H1 (cell line): ENCODE data around the gene RMDN2. TPM values are rescaled to one million over a fixed set of nuclear protein-coding genes. Genes with fewer than 3 reads are reported as not detected.
A peak's percentile ranks its signal among the peaks of the same experiment; 100 is the strongest.

Experiments used
- BRCA1 ChIP-seq: IDR thresholded peaks from 2 replicates; pipeline ENCODE4 v1.6.1; 2012; ENCODE audit warnings: low read depth, low read length, improper control_type of control experiment
- KDM4A ChIP-seq: IDR thresholded peaks from one replicate; pipeline ENCODE4 v1.7.1; 2012; ENCODE audit warnings: low read depth, mild to moderate bottlenecking, moderate library complexity, low read length, inconsistent platforms; ENCODE audit not compliant: severe bottlenecking
- MAFK ChIP-seq: IDR thresholded peaks from 2 replicates; pipeline ENCODE4 v1.6.1; 2012; ENCODE audit warnings: low read depth, mild to moderate bottlenecking, improper control_type of control experiment, low read length
- PHF8 ChIP-seq: fragments of 200-600 bp; sonication (generic); conservative IDR thresholded peaks from 2 replicates; pipeline ENCODE4 v1.7.1; 2012; ENCODE audit warnings: low read depth, mild to moderate bottlenecking, inconsistent platforms, low read length, moderate library complexity
- POLR2A ChIP-seq, 2 experiments: IDR thresholded peaks; 1 replicate in 1 of 2; 2 replicates in 1 of 2; pipeline ENCODE4 v1.6.1; 2011; ENCODE audit warnings: low read depth in 2 of 2, low read length in 2 of 2, mild to moderate bottlenecking in 2 of 2; ENCODE audit errors: control extremely low read depth in 1 of 2
- RAD21 ChIP-seq, 2 experiments: IDR thresholded peaks in 1 of 2; conservative IDR thresholded peaks in 1 of 2; 2 replicates each; pipeline ENCODE4 v1.6.1; 2011; ENCODE audit warnings: low read depth in 2 of 2, low read length in 2 of 2, improper control_type of control experiment in 1 of 2, inconsistent platforms in 1 of 2, mild to moderate bottlenecking in 1 of 2, moderate library complexity in 1 of 2
- RNF2 ChIP-seq: fragments of 200-900, 300-1000 bp; sonication (generic); IDR thresholded peaks from 2 replicates; pipeline ENCODE4 v1.7.1; 2016; ENCODE audit warnings: borderline replicate concordance, low read depth, mild to moderate bottlenecking, antibody characterized with exemption, low read length; ENCODE audit not compliant: poor library complexity, severe bottlenecking; ENCODE audit errors: missing control alignments
- SIN3A ChIP-seq, 2 experiments: IDR thresholded peaks in 1 of 2; conservative IDR thresholded peaks in 1 of 2; 2 replicates each; pipeline ENCODE4 v1.6.1; 2011 to 2012; ENCODE audit warnings: low read length in 2 of 2, improper control_type of control experiment in 1 of 2, low read depth in 1 of 2, mild to moderate bottlenecking in 1 of 2
- SIRT6 ChIP-seq: IDR thresholded peaks from one replicate; pipeline ENCODE4 v1.7.1; 2012; ENCODE audit warnings: low read length, inconsistent platforms
- SP4 ChIP-seq: IDR thresholded peaks from 2 replicates; pipeline ENCODE4 v1.6.1; 2012; ENCODE audit warnings: low read length, inconsistent platforms
- TCF12 ChIP-seq: IDR thresholded peaks from 2 replicates; pipeline ENCODE4 v1.6.1; 2011; ENCODE audit warnings: low read depth, mild to moderate bottlenecking, low read length
- polyA plus RNA-seq, 7 experiments: library from polyadenylated mRNA; depleted of rRNA in 3 of 7; stranded (reverse) in 5 of 7; unstranded in 2 of 7; fragments of >200 nt in 5 of 7; fragments of 200-250 nt in 2 of 7; gene quantifications; 1 replicate in 5 of 7; 2 replicates in 1 of 7; 4 replicates in 1 of 7; pipeline versions ENCODE4 v1.2.1 to v1.2.3, GENCODE V29; 2011 to 2013; ENCODE audit warnings: missing spikeins in 2 of 7, mixed read lengths in 2 of 7
- total RNA-seq: library from RNA; stranded (reverse); fragmentation: NEBNext Ultra II Directional; extraction: Animal tissue kit (Norgen Biotek cat#: 25700); gene quantifications from 2 replicates; pipeline ENCODE4 v1.2.1, GENCODE V29; 2021

The RMDN2 gene
- total and polyA plus RNA-seq, 2 of the 8 experiments (the other 6 are each of a cell fraction or from before 2014, with no cell fraction given), result 0.53 to 3.0 TPM

DNA sequence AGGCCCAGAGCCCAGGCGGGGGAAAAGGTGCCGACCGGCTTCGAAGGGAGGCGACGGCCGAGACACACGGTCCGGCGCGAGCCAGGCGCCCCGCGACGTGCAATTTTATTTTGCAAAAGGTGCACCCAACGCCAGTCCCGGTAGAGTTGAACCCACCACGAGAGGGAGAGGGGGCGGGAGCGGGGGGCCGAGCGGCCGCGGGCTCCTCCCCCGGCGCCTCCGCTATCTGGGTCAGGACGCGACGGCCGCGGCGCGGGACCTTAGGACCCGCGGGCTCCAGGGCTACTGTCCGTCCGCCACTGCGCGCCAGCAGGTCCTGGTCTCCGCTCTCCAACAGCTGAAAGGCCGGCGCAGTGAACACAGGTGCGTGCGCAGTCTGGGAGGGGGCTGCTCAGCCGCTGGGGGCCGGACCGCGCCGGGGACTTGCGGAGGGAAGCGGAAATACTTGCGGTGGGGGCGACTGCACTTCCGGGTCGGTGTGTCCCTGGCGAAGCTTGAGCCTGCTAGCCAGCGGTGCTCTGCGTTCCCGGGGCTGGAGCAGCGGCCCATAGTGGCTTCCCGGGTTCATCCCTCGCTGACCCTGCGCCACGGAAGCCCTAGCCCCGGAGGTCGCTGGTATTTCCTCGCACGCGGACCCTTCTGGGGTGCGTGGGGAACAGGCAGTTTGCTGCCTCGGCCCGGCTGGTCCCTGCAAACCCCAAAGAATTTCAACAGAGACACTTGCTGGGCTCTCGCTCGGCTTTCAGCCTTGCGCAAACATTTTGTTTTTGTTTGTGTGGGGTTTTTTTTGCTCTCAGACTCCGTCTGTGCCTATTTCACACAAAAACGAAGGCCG is at the start of gene RMDN2 (continued):
- TF ChIP-seq PHF8 (peak; percentile 84), RNF2 (no peak), TCF12 (peak; percentile 45; the same call in 1 of the 2 replicates), MAFK (no peak), SP4 (no peak), RAD21 (IDR thresholded peaks at IDR 0.05 in 1 of 2, conservative IDR thresholded peaks at IDR 0.05 in 1 of 2; ENCODE audit: low read depth in 2 of 2, low read length in 2 of 2) (peak in 1 of 2 experiments; percentile 17; a peak in 1 of 4 replicates), KDM4A (peak; percentile 66), SIRT6 (no peak), POLR2A (IDR thresholded peaks at IDR 0.05; ENCODE audit: control extremely low read depth in 1 of 2, low read depth in 2 of 2, low read length in 2 of 2) (peak; percentile 79 to 97), BRCA1 (no peak), SIN3A (conservative IDR thresholded peaks at IDR 0.05 in 1 of 2, IDR thresholded peaks at IDR 0.05 in 1 of 2; ENCODE audit: low read depth in 1 of 2, low read length in 2 of 2) (peak in 1 of 2 experiments; percentile 88; a peak in 2 of 4 replicates)
